HepG2 (cell line): ENCODE data around the gene MTMR10. TPM values are rescaled to one million over a fixed set of nuclear protein-coding genes. Genes with fewer than 3 reads are reported as not detected.
A peak's percentile ranks its signal among the peaks of the same experiment; 100 is the strongest.

Source experiments
- CERS6 ChIP-seq: sonication (generic); formaldehyde crosslinking; IDR thresholded peaks from 2 replicates; pipeline ENCODE4 v1.5.0; 2020; ENCODE audit warnings: missing genetic modification reagents
- FIP1L1 ChIP-seq: fragments of 200-400 bp; formaldehyde crosslinking; IDR thresholded peaks from 2 replicates; pipeline ENCODE4 v1.6.1; 2018; ENCODE audit warnings: low read depth, mild to moderate bottlenecking, low read length, moderate library complexity, borderline replicate concordance; ENCODE audit not compliant: insufficient read depth
- NR2C2 ChIP-seq: sonication (generic); formaldehyde crosslinking; IDR thresholded peaks from 2 replicates; pipeline ENCODE4 v1.4.0; 2020; ENCODE audit warnings: missing genetic modification reagents, mild to moderate bottlenecking, moderate library complexity, borderline replicate concordance
- SMARCE1 ChIP-seq: fragments of 450-650 bp; IDR thresholded peaks from 2 replicates; pipeline ENCODE4 v1.6.1; 2017; ENCODE audit warnings: borderline replicate concordance
- ZBTB20 ChIP-seq: sonication (generic); formaldehyde crosslinking; IDR thresholded peaks from 2 replicates; pipeline ENCODE4 v1.8.1; 2023; ENCODE audit warnings: missing genetic modification reagents, low read depth, mild to moderate bottlenecking, borderline replicate concordance
- ZBTB42 ChIP-seq: sonication (generic); formaldehyde crosslinking; IDR thresholded peaks from 2 replicates; pipeline ENCODE4 v1.5.0; 2020; ENCODE audit warnings: mild to moderate bottlenecking, missing genetic modification reagents
- ZGPAT ChIP-seq: IDR thresholded peaks from 2 replicates; pipeline ENCODE4 v1.6.1; 2016; ENCODE audit warnings: mild to moderate bottlenecking
- ZIK1 ChIP-seq: sonication (generic); formaldehyde crosslinking; IDR thresholded peaks from 2 replicates; pipeline ENCODE4 v1.5.0; 2020; ENCODE audit warnings: mild to moderate bottlenecking, low read depth, missing genetic modification reagents, borderline replicate concordance
- ZNF547 ChIP-seq: sonication (generic); formaldehyde crosslinking; IDR thresholded peaks from 2 replicates; pipeline ENCODE4 v1.5.1; 2020; ENCODE audit warnings: mild to moderate bottlenecking, missing genetic modification reagents
- ZNF616 ChIP-seq: sonication (generic); formaldehyde crosslinking; IDR thresholded peaks from 2 replicates; pipeline ENCODE4 v1.5.0; 2020; ENCODE audit warnings: low read depth, mild to moderate bottlenecking, missing genetic modification reagents
- ZNF629 ChIP-seq: sonication (generic); formaldehyde crosslinking; conservative IDR thresholded peaks from 2 replicates; pipeline ENCODE4 v1.5.0; 2020; ENCODE audit warnings: missing genetic modification reagents
- ZNF878 ChIP-seq: sonication (generic); formaldehyde crosslinking; IDR thresholded peaks from 2 replicates; pipeline ENCODE4 v1.8.1; 2023; ENCODE audit warnings: mild to moderate bottlenecking, missing genetic modification reagents, moderate library complexity
- ZZZ3 ChIP-seq: sonication (generic); formaldehyde crosslinking; IDR thresholded peaks from 2 replicates; pipeline ENCODE4 v1.4.0; 2020; ENCODE audit warnings: missing genetic modification reagents, mild to moderate bottlenecking, borderline replicate concordance
- polyA plus RNA-seq, 8 experiments: library from polyadenylated mRNA; depleted of rRNA in 3 of 8; stranded (reverse) in 7 of 8; unstranded in 1 of 8; fragments of >200 nt; fragmentation: Illumina TruSeq in 4 of 8; extraction: Trizol in 4 of 8; gene quantifications; 2 replicates each; pipeline versions ENCODE4 v1.2.1 to v1.2.3, GENCODE V29; 2011 to 2016; ENCODE audit warnings: low read depth in 4 of 8, missing spikeins in 1 of 8, mixed read lengths in 1 of 8; ENCODE audit not compliant: insufficient read depth in 1 of 8
- total RNA-seq, 5 experiments: library from RNA; depleted of rRNA; stranded (reverse); fragments of >200 nt; fragmentation: Illumina TruSeq; extraction: Trizol; gene quantifications; 2 replicates each; pipeline ENCODE4 v1.2.3, GENCODE V29; 2016; ENCODE audit warnings: low read depth in 1 of 5
- TF ChIP-seq, protein P1 (sequence below): sonication (generic); formaldehyde crosslinking; IDR thresholded peaks from 2 replicates; pipeline ENCODE4 v1.5.0; 2020; ENCODE audit warnings: missing genetic modification reagents
- TF ChIP-seq, protein P2 (sequence below): sonication (generic); formaldehyde crosslinking; IDR thresholded peaks from 2 replicates; pipeline ENCODE4 v1.4.0; 2020; ENCODE audit warnings: mild to moderate bottlenecking, low read depth, missing genetic modification reagents
- TF ChIP-seq, protein P3 (sequence below): sonication (generic); formaldehyde crosslinking; IDR thresholded peaks from 2 replicates; pipeline ENCODE4 v1.9.0; 2021; ENCODE audit warnings: missing genetic modification reagents, borderline replicate concordance
- TF ChIP-seq, protein P4 (sequence below), 2 experiments: fragments of 450-650 bp in 1 of 2; sonication (generic) in 1 of 2; formaldehyde crosslinking; IDR thresholded peaks; 2 replicates each; pipeline versions ENCODE4 v1.5.0 to v1.8.0; 2020 to 2022; ENCODE audit warnings: mild to moderate bottlenecking in 1 of 2, missing genetic modification reagents in 1 of 2
- TF ChIP-seq, protein P5 (sequence below): sonication (generic); formaldehyde crosslinking; IDR thresholded peaks from 2 replicates; pipeline ENCODE4 v1.5.0; 2020; ENCODE audit warnings: missing genetic modification reagents, mild to moderate bottlenecking, borderline replicate concordance

Gene MTMR10
- total and polyA plus RNA-seq, 2 of the 13 experiments (the other 11 are each of a cell fraction or from before 2014, with no cell fraction given): 10.2 to 17.4 TPM

DNA sequence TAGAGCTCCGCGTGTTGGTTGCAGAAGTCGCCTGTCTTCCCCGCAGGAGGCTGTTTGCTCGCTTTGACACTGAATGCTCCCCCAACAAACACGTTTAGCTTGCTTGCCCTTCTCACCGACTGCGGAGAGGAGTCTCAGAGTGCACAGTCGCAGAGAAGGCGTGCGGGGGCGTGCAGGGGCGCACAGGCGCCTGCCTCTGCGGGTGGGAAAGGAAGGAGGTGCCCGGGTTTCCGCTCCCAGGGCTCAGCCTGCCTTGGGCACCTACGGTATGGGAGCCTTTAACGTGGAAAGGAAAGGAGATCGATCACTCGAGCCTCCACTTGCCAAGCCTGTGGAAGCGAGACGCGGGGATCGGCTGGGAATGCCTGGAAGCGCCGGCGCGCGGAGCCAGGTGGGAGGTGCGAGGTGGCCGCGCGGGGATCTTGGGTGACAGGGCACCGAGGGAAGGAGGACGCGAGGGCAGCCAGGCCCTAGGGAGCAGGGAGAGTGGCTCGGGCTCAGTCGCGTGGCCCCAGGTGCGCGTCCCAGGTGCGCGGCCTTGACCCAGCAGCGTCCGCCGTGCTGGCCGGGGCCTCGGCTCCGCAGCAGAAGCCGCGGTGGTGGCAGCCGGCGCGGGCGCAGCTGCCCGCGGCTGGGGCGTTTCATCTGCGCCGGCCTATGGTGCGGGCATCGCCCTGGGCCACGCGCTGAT lies 87.8 kb downstream of the MTMR10 start, which contains the start of gene FAN1 (continued):
- TF ChIP-seq CERS6 (CRISPR knock-in tag): no peak
- TF ChIP-seq, protein P1, sequence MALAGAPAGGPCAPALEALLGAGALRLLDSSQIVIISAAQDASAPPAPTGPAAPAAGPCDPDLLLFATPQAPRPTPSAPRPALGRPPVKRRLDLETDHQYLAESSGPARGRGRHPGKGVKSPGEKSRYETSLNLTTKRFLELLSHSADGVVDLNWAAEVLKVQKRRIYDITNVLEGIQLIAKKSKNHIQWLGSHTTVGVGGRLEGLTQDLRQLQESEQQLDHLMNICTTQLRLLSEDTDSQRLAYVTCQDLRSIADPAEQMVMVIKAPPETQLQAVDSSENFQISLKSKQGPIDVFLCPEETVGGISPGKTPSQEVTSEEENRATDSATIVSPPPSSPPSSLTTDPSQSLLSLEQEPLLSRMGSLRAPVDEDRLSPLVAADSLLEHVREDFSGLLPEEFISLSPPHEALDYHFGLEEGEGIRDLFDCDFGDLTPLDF: peak; percentile 80
- peak; percentile 53; the same call in 1 of the 2 replicates for TF ChIP-seq ZBTB20
- peak; percentile 35; the same call in 1 of the 2 replicates for TF ChIP-seq ZNF629
- TF ChIP-seq ZZZ3 (CRISPR knock-in tag): peak; percentile 92
- TF ChIP-seq NR2C2 (CRISPR knock-in tag): peak; percentile 75; the same call in 1 of the 2 replicates
- TF ChIP-seq, protein P2, sequence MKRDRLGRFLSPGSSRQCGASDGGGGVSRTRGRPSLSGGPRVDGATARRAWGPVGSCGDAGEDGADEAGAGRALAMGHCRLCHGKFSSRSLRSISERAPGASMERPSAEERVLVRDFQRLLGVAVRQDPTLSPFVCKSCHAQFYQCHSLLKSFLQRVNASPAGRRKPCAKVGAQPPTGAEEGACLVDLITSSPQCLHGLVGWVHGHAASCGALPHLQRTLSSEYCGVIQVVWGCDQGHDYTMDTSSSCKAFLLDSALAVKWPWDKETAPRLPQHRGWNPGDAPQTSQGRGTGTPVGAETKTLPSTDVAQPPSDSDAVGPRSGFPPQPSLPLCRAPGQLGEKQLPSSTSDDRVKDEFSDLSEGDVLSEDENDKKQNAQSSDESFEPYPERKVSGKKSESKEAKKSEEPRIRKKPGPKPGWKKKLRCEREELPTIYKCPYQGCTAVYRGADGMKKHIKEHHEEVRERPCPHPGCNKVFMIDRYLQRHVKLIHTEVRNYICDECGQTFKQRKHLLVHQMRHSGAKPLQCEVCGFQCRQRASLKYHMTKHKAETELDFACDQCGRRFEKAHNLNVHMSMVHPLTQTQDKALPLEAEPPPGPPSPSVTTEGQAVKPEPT: peak; percentile 92
- peak; percentile 60; the same call in 1 of the 2 replicates for TF ChIP-seq ZNF616 (CRISPR knock-in tag)
- TF ChIP-seq ZNF878 (CRISPR knock-in tag): peak; percentile 89
- 0 out of 2 replicates have a peak, but pooled peaks have one; percentile 76 for TF ChIP-seq ZBTB42 (CRISPR knock-in tag)
- peak; percentile 76; the same call in 1 of the 2 replicates for TF ChIP-seq ZIK1 (CRISPR knock-in tag)
- TF ChIP-seq ZGPAT (CRISPR knock-in tag): peak; percentile 89; the same call in 1 of the 2 replicates
- TF ChIP-seq, protein P3, sequence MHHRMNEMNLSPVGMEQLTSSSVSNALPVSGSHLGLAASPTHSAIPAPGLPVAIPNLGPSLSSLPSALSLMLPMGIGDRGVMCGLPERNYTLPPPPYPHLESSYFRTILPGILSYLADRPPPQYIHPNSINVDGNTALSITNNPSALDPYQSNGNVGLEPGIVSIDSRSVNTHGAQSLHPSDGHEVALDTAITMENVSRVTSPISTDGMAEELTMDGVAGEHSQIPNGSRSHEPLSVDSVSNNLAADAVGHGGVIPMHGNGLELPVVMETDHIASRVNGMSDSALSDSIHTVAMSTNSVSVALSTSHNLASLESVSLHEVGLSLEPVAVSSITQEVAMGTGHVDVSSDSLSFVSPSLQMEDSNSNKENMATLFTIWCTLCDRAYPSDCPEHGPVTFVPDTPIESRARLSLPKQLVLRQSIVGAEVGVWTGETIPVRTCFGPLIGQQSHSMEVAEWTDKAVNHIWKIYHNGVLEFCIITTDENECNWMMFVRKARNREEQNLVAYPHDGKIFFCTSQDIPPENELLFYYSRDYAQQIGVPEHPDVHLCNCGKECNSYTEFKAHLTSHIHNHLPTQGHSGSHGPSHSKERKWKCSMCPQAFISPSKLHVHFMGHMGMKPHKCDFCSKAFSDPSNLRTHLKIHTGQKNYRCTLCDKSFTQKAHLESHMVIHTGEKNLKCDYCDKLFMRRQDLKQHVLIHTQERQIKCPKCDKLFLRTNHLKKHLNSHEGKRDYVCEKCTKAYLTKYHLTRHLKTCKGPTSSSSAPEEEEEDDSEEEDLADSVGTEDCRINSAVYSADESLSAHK: no peak
- TF ChIP-seq FIP1L1: no peak
- TF ChIP-seq SMARCE1: no peak
- TF ChIP-seq, protein P4, sequence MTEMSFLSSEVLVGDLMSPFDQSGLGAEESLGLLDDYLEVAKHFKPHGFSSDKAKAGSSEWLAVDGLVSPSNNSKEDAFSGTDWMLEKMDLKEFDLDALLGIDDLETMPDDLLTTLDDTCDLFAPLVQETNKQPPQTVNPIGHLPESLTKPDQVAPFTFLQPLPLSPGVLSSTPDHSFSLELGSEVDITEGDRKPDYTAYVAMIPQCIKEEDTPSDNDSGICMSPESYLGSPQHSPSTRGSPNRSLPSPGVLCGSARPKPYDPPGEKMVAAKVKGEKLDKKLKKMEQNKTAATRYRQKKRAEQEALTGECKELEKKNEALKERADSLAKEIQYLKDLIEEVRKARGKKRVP (CRISPR knock-in tag; IDR thresholded peaks at IDR 0.05): 0 out of 4 replicates have a peak, but pooled peaks of 1 of the 2 experiments have one; percentile 31
- no peak for TF ChIP-seq ZNF547
- TF ChIP-seq, protein P5, sequence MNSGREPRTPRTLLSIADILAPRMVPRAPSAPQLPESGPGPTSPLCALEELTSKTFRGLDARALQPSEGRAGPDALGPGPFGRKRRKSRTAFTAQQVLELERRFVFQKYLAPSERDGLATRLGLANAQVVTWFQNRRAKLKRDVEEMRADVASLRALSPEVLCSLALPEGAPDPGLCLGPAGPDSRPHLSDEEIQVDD: peak; percentile 47; the same call in 1 of the 2 replicates
